ENCODE measurements around the gene PLD6.
A peak's percentile ranks its signal among the peaks of the same experiment; 100 is the strongest.
"Not testable (repeated sequence)": the region's sequence is repeated elsewhere in the genome, so short reads cannot be mapped to it uniquely, and the experiment has no call there.

Gene PLD6

GRCh38 chr17:17203173-17203730 lies 2.9 kb downstream of the PLD6 start:
- TF ChIP-seq TAF1 (IDR thresholded peaks at IDR 0.05; ENCODE audit: low read depth, low read length) (no peak), PAX5 (IDR thresholded peaks at IDR 0.05; ENCODE audit: insufficient read depth, low read length, severe bottlenecking) (no peak), POU2F2 (IDR thresholded peaks at IDR 0.05; ENCODE audit: low read depth, low read length) (no peak), POLR2A (IDR thresholded peaks at IDR 0.05; ENCODE audit: low read depth, low read length) (no peak)
- no peak for DNase-seq (ENCODE audit: insufficient read length, low spot score)
- FAIRE-seq = no peak

GRCh38 chr17:17201907-17202306 lies 4.2 kb downstream of the PLD6 start:
- TF ChIP-seq POLR2AphosphoS5 (IDR thresholded peaks at IDR 0.05; ENCODE audit: low read depth, low read length) = no peak
- no peak for TF ChIP-seq SPI1 (IDR thresholded peaks at IDR 0.05; ENCODE audit: low read depth, low read length)
- no peak for TF ChIP-seq TAF1 (IDR thresholded peaks at IDR 0.05; ENCODE audit: low read depth, low read length)
- no peak for DNase-seq (ENCODE audit: insufficient read length, low spot score)
- FAIRE-seq = no peak

GRCh38 chr17:17201271-17201670 lies 4.9 kb downstream of the PLD6 start:
- DNase-seq (ENCODE audit: insufficient read length, low spot score) (no peak), FAIRE-seq (no peak)
- TF ChIP-seq PAX5 (IDR thresholded peaks at IDR 0.05; ENCODE audit: insufficient read depth, low read length, severe bottlenecking) (no peak), TAF1 (IDR thresholded peaks at IDR 0.05; ENCODE audit: low read depth, low read length) (no peak), SPI1 (IDR thresholded peaks at IDR 0.05; ENCODE audit: low read depth, low read length) (no peak), POLR2A (IDR thresholded peaks at IDR 0.05; ENCODE audit: low read depth, low read length) (no peak), POLR2AphosphoS5 (IDR thresholded peaks at IDR 0.05; ENCODE audit: low read depth, low read length) (no peak), POU2F2 (IDR thresholded peaks at IDR 0.05; ENCODE audit: low read depth, low read length) (no peak)

GRCh38 chr17:17200831-17201230 lies 5.3 kb downstream of the PLD6 start:
- no peak for FAIRE-seq
- no peak for DNase-seq (ENCODE audit: insufficient read length, low spot score)

GRCh38 chr17:17200311-17200710 lies 5.8 kb downstream of the PLD6 start:
- TF ChIP-seq POU2F2 (IDR thresholded peaks at IDR 0.05; ENCODE audit: low read depth, low read length) = no peak
- TF ChIP-seq TAF1 (IDR thresholded peaks at IDR 0.05; ENCODE audit: low read depth, low read length) = no peak
- no peak for TF ChIP-seq POLR2A (IDR thresholded peaks at IDR 0.05; ENCODE audit: low read depth, low read length)
- TF ChIP-seq SPI1 (IDR thresholded peaks at IDR 0.05; ENCODE audit: low read depth, low read length) = no peak
- no peak for TF ChIP-seq POLR2AphosphoS5 (IDR thresholded peaks at IDR 0.05; ENCODE audit: low read depth, low read length)
- no peak for TF ChIP-seq PAX5 (IDR thresholded peaks at IDR 0.05; ENCODE audit: insufficient read depth, low read length, severe bottlenecking)
- DNase-seq (ENCODE audit: insufficient read length, low spot score) = no peak
- no peak for FAIRE-seq

More at GRCh38 chr17:17200831-17201230, 5.3 kb downstream of the PLD6 start:
- no peak for TF ChIP-seq TAF1 (IDR thresholded peaks at IDR 0.05; ENCODE audit: low read depth, low read length)
- TF ChIP-seq POLR2AphosphoS5 (IDR thresholded peaks at IDR 0.05; ENCODE audit: low read depth, low read length) = no peak
- no peak for TF ChIP-seq POU2F2 (IDR thresholded peaks at IDR 0.05; ENCODE audit: low read depth, low read length)
- TF ChIP-seq PAX5 (IDR thresholded peaks at IDR 0.05; ENCODE audit: insufficient read depth, low read length, severe bottlenecking) = no peak
- no peak for TF ChIP-seq POLR2A (IDR thresholded peaks at IDR 0.05; ENCODE audit: low read depth, low read length)
- TF ChIP-seq SPI1 (IDR thresholded peaks at IDR 0.05; ENCODE audit: low read depth, low read length) = no peak

- no peak for TF ChIP-seq POLR2AphosphoS5 (IDR thresholded peaks at IDR 0.05; ENCODE audit: low read depth, low read length)
- TF ChIP-seq TAF1 (IDR thresholded peaks at IDR 0.05; ENCODE audit: low read depth, low read length) = no peak
- no peak for TF ChIP-seq POU2F2 (IDR thresholded peaks at IDR 0.05; ENCODE audit: low read depth, low read length)
- TF ChIP-seq SPI1 (IDR thresholded peaks at IDR 0.05; ENCODE audit: low read depth, low read length) = no peak
- DNase-seq (ENCODE audit: insufficient read length, low spot score) = no peak
- no peak for FAIRE-seq
These were observed 7.9 kb downstream of the PLD6 start for GRCh38 chr17:17198281-17198680.

- FAIRE-seq (no peak), DNase-seq (ENCODE audit: insufficient read length, low spot score) (no peak)
- TF ChIP-seq POLR2AphosphoS5 (IDR thresholded peaks at IDR 0.05; ENCODE audit: low read depth, low read length) (no peak), TAF1 (IDR thresholded peaks at IDR 0.05; ENCODE audit: low read depth, low read length) (no peak), SPI1 (IDR thresholded peaks at IDR 0.05; ENCODE audit: low read depth, low read length) (no peak), POU2F2 (IDR thresholded peaks at IDR 0.05; ENCODE audit: low read depth, low read length) (no peak), PAX5 (IDR thresholded peaks at IDR 0.05; ENCODE audit: insufficient read depth, low read length, severe bottlenecking) (no peak), POLR2A (IDR thresholded peaks at IDR 0.05; ENCODE audit: low read depth, low read length) (no peak)
These were observed 9.4 kb downstream of the PLD6 start for GRCh38 chr17:17196776-17197175.

GRCh38 chr17:17195466-17195865 lies 10.7 kb downstream of the PLD6 start:
- FAIRE-seq; DNase-seq (ENCODE audit: insufficient read length, low spot score): not testable (repeated sequence)

GRCh38 chr17:17191961-17192381 lies 14.2 kb downstream of the PLD6 start:
- peak; percentile 73 for FAIRE-seq
- no peak for DNase-seq (ENCODE audit: insufficient read length, low spot score)
- TF ChIP-seq TAF1 (IDR thresholded peaks at IDR 0.05; ENCODE audit: low read depth, low read length) = no peak
- TF ChIP-seq SPI1 (IDR thresholded peaks at IDR 0.05; ENCODE audit: low read depth, low read length) = no peak
- TF ChIP-seq POLR2AphosphoS5 (IDR thresholded peaks at IDR 0.05; ENCODE audit: low read depth, low read length) = no peak
- no peak for TF ChIP-seq PAX5 (IDR thresholded peaks at IDR 0.05; ENCODE audit: insufficient read depth, low read length, severe bottlenecking)
- no peak for TF ChIP-seq POLR2A (IDR thresholded peaks at IDR 0.05; ENCODE audit: low read depth, low read length)
- no peak for TF ChIP-seq POU2F2 (IDR thresholded peaks at IDR 0.05; ENCODE audit: low read depth, low read length)

- DNase-seq (ENCODE audit: insufficient read length, low spot score) = no peak
These were observed 14.8 kb downstream of the PLD6 start for GRCh38 chr17:17191346-17191792.

More at GRCh38 chr17:17191346-17191792, 14.8 kb downstream of the PLD6 start:
- TF ChIP-seq SPI1 (IDR thresholded peaks at IDR 0.05; ENCODE audit: low read depth, low read length) (no peak), POLR2A (IDR thresholded peaks at IDR 0.05; ENCODE audit: low read depth, low read length) (no peak), PAX5 (IDR thresholded peaks at IDR 0.05; ENCODE audit: insufficient read depth, low read length, severe bottlenecking) (no peak), TAF1 (IDR thresholded peaks at IDR 0.05; ENCODE audit: low read depth, low read length) (no peak), POU2F2 (IDR thresholded peaks at IDR 0.05; ENCODE audit: low read depth, low read length) (no peak), POLR2AphosphoS5 (IDR thresholded peaks at IDR 0.05; ENCODE audit: low read depth, low read length) (no peak)
- no peak for FAIRE-seq
